ENCODE results near the gene KISS1R.

KISS1R gene

GRCh38 chr19:900302-901111, 16.6 kb upstream of the KISS1R start:
- DNase-seq = no peak

- no peak for DNase-seq
Observed at GRCh38 chr19:901216-902092, 15.7 kb upstream of the KISS1R start.

GRCh38 chr19:902093-902370, 15.1 kb upstream of the KISS1R start:
- DNase-seq = no peak

- no peak for DNase-seq
Observed at GRCh38 chr19:902446-903226, 14.5 kb upstream of the KISS1R start.

GRCh38 chr19:903266-903797, 13.8 kb upstream of the KISS1R start:
- no peak for DNase-seq

DNA sequence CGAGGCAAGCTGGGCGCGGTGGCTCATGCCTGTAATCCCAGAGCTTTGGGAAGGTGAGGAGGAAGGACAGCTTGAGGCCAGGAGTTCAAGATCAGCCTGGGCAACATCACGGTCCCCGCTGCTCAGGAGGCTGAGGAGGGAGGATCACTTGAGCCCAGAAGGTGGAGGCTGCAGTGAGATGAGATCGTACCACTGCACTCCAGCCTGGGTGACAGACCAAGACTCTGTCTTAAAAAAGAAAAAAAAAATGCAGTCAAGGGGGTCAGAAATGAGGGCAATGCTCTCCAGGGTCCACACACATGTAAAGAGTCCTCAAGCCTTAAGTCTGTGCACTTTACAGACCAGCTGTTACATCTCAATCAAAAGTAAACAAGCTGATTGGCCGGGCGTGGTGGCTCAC, 12.6 kb upstream of the KISS1R start:
- DNase-seq = no peak

GRCh38 chr19:906480-906879, 10.7 kb upstream of the KISS1R start:
- no peak for DNase-seq

GRCh38 chr19:907183-907853, 9.8 kb upstream of the KISS1R start:
- no peak for DNase-seq

DNA sequence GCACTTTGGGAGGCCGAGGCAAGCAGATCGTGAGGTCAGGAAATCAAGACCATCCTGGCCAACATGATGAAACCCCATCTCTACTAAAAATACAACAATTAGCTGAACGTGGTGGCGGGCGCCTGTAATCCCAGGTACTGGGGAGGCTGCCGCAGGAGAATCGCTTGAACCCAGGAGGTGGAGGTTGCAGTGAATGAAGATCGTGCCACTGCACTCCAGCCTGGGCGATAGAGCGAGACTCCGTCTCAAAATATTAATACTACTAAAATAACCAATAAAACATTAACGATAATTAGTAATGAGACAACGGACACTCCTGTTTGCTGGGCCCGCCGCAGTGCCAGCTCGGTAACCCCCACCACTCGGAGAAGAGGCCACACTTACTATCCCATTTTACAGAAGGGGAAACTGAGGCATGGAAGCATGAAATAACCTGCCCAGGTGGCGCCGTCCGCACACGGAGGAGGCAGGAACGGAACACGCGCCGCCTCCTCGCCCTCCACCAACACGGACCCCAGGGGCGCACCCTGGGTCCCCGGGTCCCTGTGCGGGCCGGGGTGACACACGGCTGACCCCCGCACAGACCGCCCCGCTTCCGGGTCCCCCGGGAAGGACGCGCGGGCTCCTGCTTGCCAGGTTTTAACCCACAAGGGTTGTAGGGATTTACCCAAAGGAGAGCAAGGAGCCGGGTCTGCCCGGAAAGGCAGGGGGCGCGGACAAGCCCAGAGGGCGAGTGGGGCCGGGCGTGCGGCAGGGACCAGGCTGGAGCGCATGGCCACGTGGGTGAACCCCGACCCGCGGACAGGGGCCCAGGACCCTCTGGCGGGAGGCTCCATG, 5.7 kb upstream of the KISS1R start:
- DNase-seq = no peak

- no peak for DNase-seq
Observed at GRCh38 chr19:912181-913079, 4.7 kb upstream of the KISS1R start.

GRCh38 chr19:913080-913748, 3.9 kb upstream of the KISS1R start, which contains the start of gene R3HDM4:
TSS of gene R3HDM4 (minus strand) at chr19:913219. CDS start at chr19:913157, 62 bp downstream.
- no peak for DNase-seq

- no peak for DNase-seq
Observed at GRCh38 chr19:916645-917322, 349 bp upstream of the KISS1R start.

DNA sequence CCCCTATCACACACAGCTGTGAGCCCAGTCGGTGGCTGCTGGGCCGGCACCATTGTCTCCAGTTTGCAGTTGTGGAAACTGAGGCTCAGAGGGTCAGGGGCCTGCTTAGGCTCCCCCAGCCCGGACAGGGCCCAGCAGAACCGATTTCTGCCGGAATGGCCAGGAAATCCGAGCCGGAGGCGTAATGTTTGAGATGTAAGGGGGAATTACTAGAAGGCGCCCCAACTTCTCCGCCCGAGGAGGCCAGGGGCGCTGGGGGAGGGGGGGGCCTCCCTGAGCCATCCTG, 962 bp downstream of the KISS1R start:
- no peak for DNase-seq

- DNase-seq = no peak
Observed at GRCh38 chr19:918481-919198, 1.5 kb downstream of the KISS1R start.

GRCh38 chr19:919199-920050, 2.3 kb downstream of the KISS1R start:
- no peak for DNase-seq

DNA sequence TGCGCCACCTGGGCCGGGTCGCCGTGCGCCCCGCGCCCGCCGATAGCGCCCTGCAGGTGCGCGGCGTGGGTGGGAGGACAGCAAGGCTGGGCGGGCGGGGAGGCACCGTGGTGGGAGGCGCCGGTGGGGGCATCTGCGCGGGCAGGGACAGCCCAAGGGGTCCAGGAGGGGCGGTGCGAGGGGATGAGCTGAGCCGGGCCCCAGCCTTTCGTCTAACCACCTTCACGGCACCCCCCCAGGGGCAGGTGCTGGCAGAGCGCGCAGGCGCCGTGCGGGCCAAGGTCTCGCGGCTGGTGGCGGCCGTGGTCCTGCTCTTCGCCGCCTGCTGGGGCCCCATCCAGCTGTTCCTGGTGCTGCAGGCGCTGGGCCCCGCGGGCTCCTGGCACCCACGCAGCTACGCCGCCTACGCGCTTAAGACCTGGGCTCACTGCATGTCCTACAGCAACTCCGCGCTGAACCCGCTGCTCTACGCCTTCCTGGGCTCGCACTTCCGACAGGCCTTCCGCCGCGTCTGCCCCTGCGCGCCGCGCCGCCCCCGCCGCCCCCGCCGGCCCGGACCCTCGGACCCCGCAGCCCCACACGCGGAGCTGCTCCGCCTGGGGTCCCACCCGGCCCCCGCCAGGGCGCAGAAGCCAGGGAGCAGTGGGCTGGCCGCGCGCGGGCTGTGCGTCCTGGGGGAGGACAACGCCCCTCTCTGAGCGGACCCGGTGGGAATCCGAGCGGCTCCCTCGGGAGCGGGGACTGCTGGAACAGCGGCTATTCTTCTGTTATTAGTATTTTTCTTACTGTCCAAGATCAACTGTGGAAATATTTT, 3.1 kb downstream of the KISS1R start:
- no peak for DNase-seq

DNA sequence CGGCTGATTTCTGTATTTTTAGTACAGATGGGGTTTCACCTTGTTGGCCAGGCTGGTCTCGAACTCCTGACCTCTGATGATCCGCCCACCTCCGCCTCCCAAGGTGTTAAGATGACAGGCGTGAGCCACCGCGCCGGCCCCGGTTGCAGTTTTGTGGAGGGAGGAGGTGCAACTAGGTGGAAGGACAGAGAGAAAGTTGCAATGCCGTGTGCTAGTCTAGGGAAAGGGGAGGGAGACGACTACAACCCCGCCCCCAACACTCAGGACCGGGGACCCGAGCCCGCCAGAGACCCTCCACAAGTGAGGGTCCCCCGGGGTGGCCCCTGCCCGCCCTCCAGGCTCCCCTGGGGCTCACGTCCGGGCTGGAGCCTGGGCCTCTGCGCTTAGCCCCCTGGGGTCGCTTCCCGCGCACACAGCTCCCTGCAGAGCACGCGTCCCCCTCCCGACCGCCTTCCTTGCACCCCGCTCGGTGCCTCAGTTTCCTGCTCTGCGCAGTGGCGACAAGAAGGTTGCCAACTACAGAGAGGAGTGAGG, 7.5 kb downstream of the KISS1R start:
- DNase-seq = no peak
